Measurements from ENCODE around the gene TTC39C. TPM values are rescaled to one million over a fixed set of nuclear protein-coding genes. Genes with fewer than 3 reads are reported as not detected.

The TTC39C gene
- total and polyA plus RNA-seq, 3 donors from 2014 or later: 57.7 to 70.4 (median 68.3) TPM

GRCh38 chr18:24118750-24119577, 104.4 kb downstream of the TTC39C start:
- TF ChIP-seq POLR2A (IDR thresholded peaks at IDR 0.05): no peak
- TF ChIP-seq, protein P1, sequence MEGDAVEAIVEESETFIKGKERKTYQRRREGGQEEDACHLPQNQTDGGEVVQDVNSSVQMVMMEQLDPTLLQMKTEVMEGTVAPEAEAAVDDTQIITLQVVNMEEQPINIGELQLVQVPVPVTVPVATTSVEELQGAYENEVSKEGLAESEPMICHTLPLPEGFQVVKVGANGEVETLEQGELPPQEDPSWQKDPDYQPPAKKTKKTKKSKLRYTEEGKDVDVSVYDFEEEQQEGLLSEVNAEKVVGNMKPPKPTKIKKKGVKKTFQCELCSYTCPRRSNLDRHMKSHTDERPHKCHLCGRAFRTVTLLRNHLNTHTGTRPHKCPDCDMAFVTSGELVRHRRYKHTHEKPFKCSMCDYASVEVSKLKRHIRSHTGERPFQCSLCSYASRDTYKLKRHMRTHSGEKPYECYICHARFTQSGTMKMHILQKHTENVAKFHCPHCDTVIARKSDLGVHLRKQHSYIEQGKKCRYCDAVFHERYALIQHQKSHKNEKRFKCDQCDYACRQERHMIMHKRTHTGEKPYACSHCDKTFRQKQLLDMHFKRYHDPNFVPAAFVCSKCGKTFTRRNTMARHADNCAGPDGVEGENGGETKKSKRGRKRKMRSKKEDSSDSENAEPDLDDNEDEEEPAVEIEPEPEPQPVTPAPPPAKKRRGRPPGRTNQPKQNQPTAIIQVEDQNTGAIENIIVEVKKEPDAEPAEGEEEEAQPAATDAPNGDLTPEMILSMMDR (IDR thresholded peaks at IDR 0.05): peak; percentile 92 to 97 (median 97)
- 59 to 62% methylated on average over 8 of the region's 8 CpGs for WGBS, 2 donors
- H3K36me3 ChIP-seq (ENCODE audit: low read depth, missing control alignments): no peaks in the 10 kb centered on the region

DNA sequence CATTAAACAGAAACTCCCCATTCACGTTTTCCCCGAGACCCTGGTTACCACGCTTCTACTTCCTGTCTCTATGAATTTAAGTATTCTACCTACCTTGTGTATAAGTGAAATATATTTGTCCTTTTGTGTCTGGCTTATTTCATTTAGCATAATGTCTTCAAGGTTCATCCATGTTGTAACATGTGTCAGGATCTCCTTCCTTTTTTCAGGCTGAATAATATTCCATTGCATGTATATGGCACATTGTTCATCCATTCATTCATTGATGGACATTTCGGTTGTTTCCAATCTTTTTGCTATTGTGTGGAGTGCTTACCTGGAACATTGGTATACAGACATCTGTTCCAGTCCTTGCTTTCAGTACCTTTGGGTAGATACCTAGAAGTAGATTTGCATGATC, 106.1 kb downstream of the TTC39C start:
- DNase-seq: no peak

More at GRCh38 chr18:24118750-24119577, 104.4 kb downstream of the TTC39C start:
- Histone ChIP-seq H3K27me3 (no peaks in the 10 kb centered on the region), H3K9me3 (no peaks in the 10 kb centered on the region), H3K4me3 (no peak overlapping the region), H3K27ac (no peak overlapping the region), H3K4me1 (peaks cover 9% of the 10 kb centered on the region)
- DNase-seq: peak; percentile 87
- intact Hi-C loops (cut with DNase I; ENCODE audit: low total_unique reads): no loop called here

GRCh38 chr18:24121625-24122024, 107.1 kb downstream of the TTC39C start:
- H3K4me1 ChIP-seq: peaks cover 10% of the 10 kb centered on the region
- no peak for DNase-seq
- WGBS, 2 donors: 98 to 100% methylated on average over 2 of the region's 2 CpGs
- H3K9me3 ChIP-seq: no peaks in the 10 kb centered on the region
- no peak overlapping the region for H3K4me3 ChIP-seq
- intact Hi-C loops (cut with DNase I; ENCODE audit: low total_unique reads): no loop called here
- no peak for TF ChIP-seq POLR2A (IDR thresholded peaks at IDR 0.05)
- TF ChIP-seq, protein P1 (IDR thresholded peaks at IDR 0.05): no peak
- no peaks in the 10 kb centered on the region for H3K36me3 ChIP-seq (ENCODE audit: low read depth, missing control alignments)
- no peaks in the 10 kb centered on the region for H3K27me3 ChIP-seq
- H3K27ac ChIP-seq: no peak overlapping the region

More for the DNA sequence above, 106.1 kb downstream of the TTC39C start:
- Histone ChIP-seq H3K36me3 (ENCODE audit: low read depth, missing control alignments) (no peaks in the 10 kb centered on the region), H3K27ac (no peak overlapping the region), H3K4me3 (no peak overlapping the region), H3K27me3 (no peaks in the 10 kb centered on the region), H3K4me1 (peaks cover 2% of the 10 kb centered on the region), H3K9me3 (no peaks in the 10 kb centered on the region)
- TF ChIP-seq, protein P1 (IDR thresholded peaks at IDR 0.05): no peak
- no peak for TF ChIP-seq POLR2A (IDR thresholded peaks at IDR 0.05)
- 92 to 99% methylated on average over 4 of the region's 4 CpGs for WGBS, 2 donors
- intact Hi-C loops (cut with DNase I; ENCODE audit: low total_unique reads): no loop called here

DNA sequence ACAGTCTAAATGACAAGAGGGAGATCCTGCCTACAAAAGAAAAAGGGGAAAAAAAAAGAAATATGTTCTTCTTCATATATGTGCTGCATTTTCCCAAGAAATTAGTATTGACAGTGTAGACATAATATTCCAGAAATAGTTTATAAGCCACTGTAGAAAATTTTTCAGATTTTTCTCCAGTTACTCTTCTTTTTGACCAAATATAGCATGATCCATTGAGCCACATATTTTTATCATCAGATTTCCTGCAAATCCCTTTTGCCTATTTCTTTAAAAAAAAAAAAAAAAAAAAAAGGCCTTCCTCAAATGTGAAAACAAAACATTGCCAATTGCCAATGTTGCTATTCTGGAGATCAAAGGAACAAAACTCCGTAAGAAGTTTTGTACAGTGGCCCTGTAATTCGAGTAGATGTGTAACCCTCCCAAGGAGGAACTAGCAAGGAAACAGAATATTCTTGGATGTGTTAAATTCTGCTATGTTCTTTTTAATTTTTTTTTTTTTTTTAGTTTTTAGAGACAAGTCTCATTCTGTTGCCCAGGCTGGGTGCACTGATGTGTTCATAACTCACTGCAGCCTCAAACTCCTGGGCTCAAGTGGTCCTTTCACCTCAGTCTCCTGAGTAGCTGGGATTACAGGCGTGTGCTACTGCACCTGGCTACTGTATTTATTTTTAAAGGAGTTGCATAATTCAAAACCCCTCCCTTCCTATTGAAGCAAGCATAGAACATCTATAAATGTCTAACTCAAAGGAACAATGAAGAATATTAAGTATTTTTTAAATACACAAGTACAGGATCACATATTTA, 111.8 kb downstream of the TTC39C start:
- no peaks in the 10 kb centered on the region for H3K36me3 ChIP-seq (ENCODE audit: low read depth, missing control alignments)

More for the DNA sequence above, 111.8 kb downstream of the TTC39C start:
- H3K4me3 ChIP-seq: no peak overlapping the region
- intact Hi-C loops (cut with DNase I; ENCODE audit: low total_unique reads): no loop called here
- H3K4me1 ChIP-seq: peaks cover 10% of the 10 kb centered on the region
- no peak for DNase-seq
- WGBS, 2 donors: 46 to 52% methylated on average over 3 of the region's 3 CpGs
- TF ChIP-seq, protein P1 (IDR thresholded peaks at IDR 0.05): no peak
- TF ChIP-seq POLR2A (IDR thresholded peaks at IDR 0.05): no peak
- H3K27ac ChIP-seq: peak overlapping the region in 1 of 2 donors; percentile 22
- no peaks in the 10 kb centered on the region for H3K27me3 ChIP-seq
- no peaks in the 10 kb centered on the region for H3K9me3 ChIP-seq
